ENCODE results near the gene CALML4. TPM values are rescaled to one million over a fixed set of nuclear protein-coding genes. Genes with fewer than 3 reads are reported as not detected.
"Not testable (repeated sequence)": the region's sequence is repeated elsewhere in the genome, so short reads cannot be mapped to it uniquely, and the experiment has no call there.

The CALML4 gene
- total and polyA plus RNA-seq, 4 donors: 10.4 to 21.7 (median 14.4) TPM

- WGBS, 2 donors: 91 to 92% methylated on average over 4 of the region's 4 CpGs
- Histone ChIP-seq H3K27ac (ENCODE audit: low read depth in 1 of 2, low read length in 1 of 2) (no peak overlapping the region), H3K9ac (ENCODE audit: insufficient read depth in 1 of 2, low read length in 2 of 2) (no peak overlapping the region), H3K4me1 (ENCODE audit: control insufficient read depth in 5 of 5, insufficient read depth in 5 of 5, low read length in 5 of 5) (peaks cover 0 to 23% (median 0%) of the 10 kb centered on the region in 5 donors), H3K4me3 (no peak overlapping the region), H3K36me3 (ENCODE audit: control insufficient read depth in 4 of 4, insufficient read depth in 4 of 4, low read length in 4 of 4) (no peaks in the 10 kb centered on the region), H3K27me3 (ENCODE audit: control insufficient read depth in 3 of 3, insufficient read depth in 3 of 3, low read length in 2 of 3) (no peaks in the 10 kb centered on the region), H3K9me3 (ENCODE audit: control insufficient read depth in 4 of 4, insufficient read depth in 3 of 4, low read length in 3 of 4) (no peaks in the 10 kb centered on the region)
- ATAC-seq (ENCODE audit: insufficient read depth, low FRiP score): no peak
- DNase-seq: no peak
- TF ChIP-seq, protein P1, sequence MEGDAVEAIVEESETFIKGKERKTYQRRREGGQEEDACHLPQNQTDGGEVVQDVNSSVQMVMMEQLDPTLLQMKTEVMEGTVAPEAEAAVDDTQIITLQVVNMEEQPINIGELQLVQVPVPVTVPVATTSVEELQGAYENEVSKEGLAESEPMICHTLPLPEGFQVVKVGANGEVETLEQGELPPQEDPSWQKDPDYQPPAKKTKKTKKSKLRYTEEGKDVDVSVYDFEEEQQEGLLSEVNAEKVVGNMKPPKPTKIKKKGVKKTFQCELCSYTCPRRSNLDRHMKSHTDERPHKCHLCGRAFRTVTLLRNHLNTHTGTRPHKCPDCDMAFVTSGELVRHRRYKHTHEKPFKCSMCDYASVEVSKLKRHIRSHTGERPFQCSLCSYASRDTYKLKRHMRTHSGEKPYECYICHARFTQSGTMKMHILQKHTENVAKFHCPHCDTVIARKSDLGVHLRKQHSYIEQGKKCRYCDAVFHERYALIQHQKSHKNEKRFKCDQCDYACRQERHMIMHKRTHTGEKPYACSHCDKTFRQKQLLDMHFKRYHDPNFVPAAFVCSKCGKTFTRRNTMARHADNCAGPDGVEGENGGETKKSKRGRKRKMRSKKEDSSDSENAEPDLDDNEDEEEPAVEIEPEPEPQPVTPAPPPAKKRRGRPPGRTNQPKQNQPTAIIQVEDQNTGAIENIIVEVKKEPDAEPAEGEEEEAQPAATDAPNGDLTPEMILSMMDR (IDR thresholded peaks at IDR 0.05; ENCODE audit: control extremely low read depth, extremely low read depth): no peak
These were observed 29.9 kb upstream of the CALML4 start for GRCh38 chr15:68235022-68235421.

- H3K36me3 ChIP-seq (ENCODE audit: control insufficient read depth in 4 of 4, insufficient read depth in 4 of 4, low read length in 4 of 4); ATAC-seq (ENCODE audit: insufficient read depth, low FRiP score); H3K27ac ChIP-seq (ENCODE audit: low read depth in 1 of 2, low read length in 1 of 2); H3K4me3 ChIP-seq; H3K27me3 ChIP-seq (ENCODE audit: control insufficient read depth in 3 of 3, insufficient read depth in 3 of 3, low read length in 2 of 3); H3K9ac ChIP-seq (ENCODE audit: insufficient read depth in 1 of 2, low read length in 2 of 2); H3K9me3 ChIP-seq (ENCODE audit: control insufficient read depth in 4 of 4, insufficient read depth in 3 of 4, low read length in 3 of 4); DNase-seq: not testable (repeated sequence)
- H3K4me1 ChIP-seq (ENCODE audit: control insufficient read depth in 5 of 5, insufficient read depth in 5 of 5, low read length in 5 of 5): peaks cover 0 to 26% (median 0%) of the 10 kb centered on the region in 5 donors
- WGBS, 2 donors: 89 to 94% methylated on average over 9 of the region's 9 CpGs
These were observed 29.4 kb upstream of the CALML4 start for GRCh38 chr15:68234520-68234919.

- no peak overlapping the region for H3K9ac ChIP-seq (ENCODE audit: insufficient read depth in 1 of 2, low read length in 2 of 2)
These were observed 28.9 kb upstream of the CALML4 start for GRCh38 chr15:68234060-68234459.

GRCh38 chr15:68232937-68233336, 27.8 kb upstream of the CALML4 start:
- no peak overlapping the region for H3K4me3 ChIP-seq
- WGBS, 2 donors: 63 to 75% methylated on average over 6 of the region's 6 CpGs
- no peak overlapping the region for H3K27ac ChIP-seq (ENCODE audit: low read depth in 1 of 2, low read length in 1 of 2)
- peaks cover 3 to 35% (median 5%) of the 10 kb centered on the region in 5 donors for H3K4me1 ChIP-seq (ENCODE audit: control insufficient read depth in 5 of 5, insufficient read depth in 5 of 5, low read length in 5 of 5)
- no peaks in the 10 kb centered on the region for H3K36me3 ChIP-seq (ENCODE audit: control insufficient read depth in 4 of 4, insufficient read depth in 4 of 4, low read length in 4 of 4)
- no peak overlapping the region for H3K9ac ChIP-seq (ENCODE audit: insufficient read depth in 1 of 2, low read length in 2 of 2)
- no peaks in the 10 kb centered on the region for H3K9me3 ChIP-seq (ENCODE audit: control insufficient read depth in 4 of 4, insufficient read depth in 3 of 4, low read length in 3 of 4)
- H3K27me3 ChIP-seq (ENCODE audit: control insufficient read depth in 3 of 3, insufficient read depth in 3 of 3, low read length in 2 of 3): no peaks in the 10 kb centered on the region
- DNase-seq (no peak), ATAC-seq (ENCODE audit: insufficient read depth, low FRiP score) (no peak)
- TF ChIP-seq, protein P1 (IDR thresholded peaks at IDR 0.05; ENCODE audit: control extremely low read depth, extremely low read depth): no peak

More at GRCh38 chr15:68234060-68234459, 28.9 kb upstream of the CALML4 start:
- no peaks in the 10 kb centered on the region for H3K27me3 ChIP-seq (ENCODE audit: control insufficient read depth in 3 of 3, insufficient read depth in 3 of 3, low read length in 2 of 3)
- H3K4me3 ChIP-seq: no peak overlapping the region
- TF ChIP-seq, protein P1 (IDR thresholded peaks at IDR 0.05; ENCODE audit: control extremely low read depth, extremely low read depth): no peak
- no peak for ATAC-seq (ENCODE audit: insufficient read depth, low FRiP score)
- no peaks in the 10 kb centered on the region for H3K36me3 ChIP-seq (ENCODE audit: control insufficient read depth in 4 of 4, insufficient read depth in 4 of 4, low read length in 4 of 4)
- H3K4me1 ChIP-seq (ENCODE audit: control insufficient read depth in 5 of 5, insufficient read depth in 5 of 5, low read length in 5 of 5): peaks cover 0 to 26% (median 0%) of the 10 kb centered on the region in 5 donors
- DNase-seq: peak; percentile 82 to 89 (median 88)
- WGBS, 2 donors: 59 to 81% methylated on average over 6 of the region's 6 CpGs
- H3K27ac ChIP-seq (ENCODE audit: low read depth in 1 of 2, low read length in 1 of 2): no peak overlapping the region
- H3K9me3 ChIP-seq (ENCODE audit: control insufficient read depth in 4 of 4, insufficient read depth in 3 of 4, low read length in 3 of 4): no peaks in the 10 kb centered on the region

Measured in lung (tissue), 12 donors.